IMR-90 (cell line): Measurements from ENCODE around the gene KIF16B. TPM values are rescaled to one million over a fixed set of nuclear protein-coding genes. Genes with fewer than 3 reads are reported as not detected.

Experiments used
- ATAC-seq: fragments of 200-7000 bp; cut with Tn5 transposase; 2 replicates; pipeline ENCODE4 v1.9.1; 2020; ENCODE audit warnings: low read depth, mild to moderate bottlenecking, moderate library complexity
- BruUV-seq: library from RNA; stranded (reverse); fragments of 400-500 nt; replicated peaks from 2 replicates; lab custom pipeline; 2021; lab: Mats Ljungman, UMichigan
- CTCF ChIA-PET: fragments of 300-600 bp; formaldehyde crosslinking; extraction: SDS; loops from one replicate; lab custom pipeline; 2021; ENCODE audit warnings: antibody characterized with exemption; lab: Yijun Ruan, JAX
- POLR2A ChIA-PET: fragments of 300-600 bp; sonication (Branson Sonifier 250); formaldehyde crosslinking; loops from one replicate; lab custom pipeline; 2022; ENCODE audit warnings: antibody characterized with exemption; ENCODE audit not compliant: unreplicated experiment; lab: Charles Lee
- DNase-seq: peaks from one replicate; pipeline ENCODE4 v3.0.0; 2013
- H2AFZ ChIP-seq: replicated peaks from 2 replicates; pipeline ENCODE3; 2013; ENCODE audit warnings: low read length, mild to moderate bottlenecking; ENCODE audit not compliant: poor library complexity
- H2AK5ac ChIP-seq: 2 replicates; pipeline ENCODE4 v1.6.1; 2013; ENCODE audit warnings: low read depth, low read length, inconsistent platforms
- H2AK9ac ChIP-seq: replicated peaks from 2 replicates; pipeline ENCODE3; 2013; ENCODE audit warnings: mild to moderate bottlenecking, low read depth, low read length, moderate library complexity; ENCODE audit not compliant: poor library complexity
- H2BK120ac ChIP-seq: 2 replicates; pipeline ENCODE4 v1.6.1; 2013; ENCODE audit warnings: low read depth, low read length, inconsistent platforms
- H2BK15ac ChIP-seq: 3 replicates; pipeline ENCODE4 v1.6.1; 2013; ENCODE audit warnings: low read depth, low read length, inconsistent platforms
- H2BK20ac ChIP-seq: 2 replicates; pipeline ENCODE4 v1.6.1; 2013; ENCODE audit warnings: low read depth, mild to moderate bottlenecking, inconsistent platforms, low read length, moderate library complexity
- H2BK5ac ChIP-seq: 2 replicates; pipeline ENCODE4 v1.6.1; 2013; ENCODE audit warnings: mild to moderate bottlenecking, low read depth, low read length, inconsistent platforms; ENCODE audit not compliant: poor library complexity, severe bottlenecking
- H3K14ac ChIP-seq: replicated peaks from 2 replicates; pipeline ENCODE4 v1.6.1; 2013; ENCODE audit warnings: low read depth, low read length, inconsistent platforms
- H3K18ac ChIP-seq: 2 replicates; pipeline ENCODE4 v1.6.1; 2013; ENCODE audit warnings: low read depth, low read length, control low read depth
- H3K23ac ChIP-seq: 2 replicates; pipeline ENCODE4 v1.6.1; 2013; ENCODE audit warnings: low read depth, low read length, inconsistent platforms
- H3K27ac ChIP-seq: 2 replicates; pipeline ENCODE4 v1.5.1; 2013; ENCODE audit warnings: mild to moderate bottlenecking, control low read depth, low read length; ENCODE audit not compliant: insufficient read depth
- H3K27me3 ChIP-seq: 2 replicates; pipeline ENCODE4 v1.6.1; 2013; ENCODE audit warnings: low read length; ENCODE audit not compliant: control insufficient read depth, insufficient read depth
- H3K36me3 ChIP-seq: 2 replicates; pipeline ENCODE4 v1.6.1; 2013; ENCODE audit warnings: low read length, mixed read lengths; ENCODE audit not compliant: control insufficient read depth, insufficient read depth
- H3K4ac ChIP-seq: 2 replicates; pipeline ENCODE4 v1.6.1; 2013; ENCODE audit warnings: low read depth, low read length, inconsistent platforms
- H3K4me1 ChIP-seq: 2 replicates; pipeline ENCODE4 v1.6.1; 2013; ENCODE audit warnings: low read length, mixed read lengths; ENCODE audit not compliant: control insufficient read depth, insufficient read depth
- H3K4me2 ChIP-seq: 2 replicates; pipeline ENCODE4 v1.6.1; 2013; ENCODE audit warnings: low read depth, mild to moderate bottlenecking, control low read depth, low read length, moderate library complexity
- H3K4me3 ChIP-seq: 2 replicates; pipeline ENCODE4 v1.5.1; 2013; ENCODE audit warnings: low read depth, mild to moderate bottlenecking, control low read depth, low read length, moderate library complexity; ENCODE audit not compliant: insufficient read depth
- H3K56ac ChIP-seq: 2 replicates; pipeline ENCODE4 v1.6.1; 2013; ENCODE audit warnings: low read length, inconsistent platforms; ENCODE audit not compliant: insufficient read depth; ENCODE audit errors: extremely low read depth
- H3K79me1 ChIP-seq, 2 experiments: 2 replicates each; pipeline ENCODE4 v1.6.1; 2013; ENCODE audit warnings: low read length in 2 of 2, inconsistent platforms in 1 of 2, low read depth in 1 of 2
- H3K9ac ChIP-seq: 2 replicates; pipeline ENCODE4 v1.6.1; 2013; ENCODE audit warnings: low read depth, low read length, control low read depth
- H3K9me1 ChIP-seq: 2 replicates; pipeline ENCODE4 v1.6.1; 2013; ENCODE audit warnings: low read length, inconsistent platforms; ENCODE audit not compliant: insufficient read depth
- H3K9me3 ChIP-seq: 2 replicates; pipeline ENCODE4 v1.6.1; 2013; ENCODE audit warnings: low read length; ENCODE audit not compliant: control insufficient read depth, insufficient read depth
- H4K20me1 ChIP-seq: 2 replicates; pipeline ENCODE4 v1.6.1; 2013; ENCODE audit warnings: low read length, inconsistent platforms; ENCODE audit not compliant: insufficient read depth
- H4K5ac ChIP-seq: 2 replicates; pipeline ENCODE4 v1.6.1; 2013; ENCODE audit warnings: mild to moderate bottlenecking, low read depth, low read length, control low read depth
- H4K8ac ChIP-seq, 2 experiments: 2 replicates each; pipeline ENCODE4 v1.6.1; 2013; ENCODE audit warnings: low read depth in 2 of 2, low read length in 2 of 2, control low read depth in 1 of 2, inconsistent platforms in 1 of 2
- H4K91ac ChIP-seq: 2 replicates; pipeline ENCODE4 v1.6.1; 2013; ENCODE audit warnings: low read depth, low read length, inconsistent platforms; ENCODE audit not compliant: insufficient read depth
- BHLHE40 ChIP-seq: fragments of 150-350 bp; IDR thresholded peaks from 2 replicates; pipeline ENCODE4 v1.6.1; 2016; ENCODE audit warnings: mild to moderate bottlenecking, low read depth, low read length
- CEBPB ChIP-seq: IDR thresholded peaks from 2 replicates; pipeline ENCODE4 v1.6.1; 2012; ENCODE audit warnings: low read depth, low read length, improper control_type of control experiment
- CHD1 ChIP-seq: IDR thresholded peaks from 2 replicates; pipeline ENCODE4 v1.6.1; 2012; ENCODE audit warnings: low read depth, low read length, improper control_type of control experiment
- MXI1 ChIP-seq: IDR thresholded peaks from 2 replicates; pipeline ENCODE4 v1.6.1; 2012; ENCODE audit warnings: low read depth, mild to moderate bottlenecking, low read length, moderate library complexity, borderline replicate concordance
- POLR2A ChIP-seq: IDR thresholded peaks from 2 replicates; pipeline ENCODE4 v1.6.1; 2012; ENCODE audit warnings: mild to moderate bottlenecking, low read depth, low read length
- RCOR1 ChIP-seq: IDR thresholded peaks from 2 replicates; pipeline ENCODE4 v1.6.1; 2012; ENCODE audit warnings: mild to moderate bottlenecking, low read length, improper control_type of control experiment; ENCODE audit not compliant: insufficient replicate concordance
- SMC3 ChIP-seq: fragments of 150-350 bp; IDR thresholded peaks from 2 replicates; pipeline ENCODE4 v1.6.1; 2016; ENCODE audit warnings: low read depth, mild to moderate bottlenecking, antibody characterized with exemption, low read length, moderate library complexity
- WGBS, 2 experiments: methylation state at CpG; one replicate each; pipeline versions ENCODE4 v1.1.5 to v1.1.7; 2013; ENCODE audit warnings: missing lambda C conversion rate in 2 of 2; ENCODE audit not compliant: insufficient read length in 1 of 2; ENCODE audit errors: extremely low coverage in 2 of 2; 5-methylcytosine and 5-hydroxymethylcytosine counted together
- dilution Hi-C: fragments of 300-500 bp; cut with HindIII; formaldehyde crosslinking; loops from one replicate; pipeline ENCODE4 v1.14.3; 2018; ENCODE audit warnings: low sequenced_read_pairs; ENCODE audit not compliant: unreplicated experiment
- in situ Hi-C: fragments of 300-500 bp; cut with MboI; formaldehyde crosslinking; loops from 3 replicates; pipeline ENCODE4 v1.14.3; 2019; ENCODE audit warnings: low sequenced_read_pairs, inconsistent platforms, mixed read lengths
- intact Hi-C: fragments of 100-400 bp; cut with micrococcal nuclease; formaldehyde crosslinking; loops from 2 replicates; pipeline ENCODE4 v1.10.0; 2022
- polyA plus RNA-seq, 3 experiments: library from polyadenylated mRNA; depleted of rRNA; stranded (reverse); fragments of >200 nt; gene quantifications; 2 replicates each; pipeline ENCODE4 v1.2.3, GENCODE V29; 2012; ENCODE audit warnings: low replicate concordance in 1 of 3
- total RNA-seq: library from RNA; depleted of rRNA; stranded (reverse); fragments of >200 nt; gene quantifications from 2 replicates; pipeline ENCODE4 v1.2.3, GENCODE V29; 2012
- TF ChIP-seq, protein P1 (sequence below): fragments of 150-350 bp; IDR thresholded peaks from 2 replicates; pipeline ENCODE4 v1.6.1; 2017; ENCODE audit warnings: mild to moderate bottlenecking, antibody characterized with exemption, low read length, low read depth
- TF ChIP-seq, protein P2 (sequence below): conservative IDR thresholded peaks from 2 replicates; pipeline ENCODE4 v1.5.1; 2012; ENCODE audit warnings: mild to moderate bottlenecking, low read depth, low read length, improper control_type of control experiment

The KIF16B gene
- total and polyA plus RNA-seq, 2 of the 4 experiments (the other 2 are of a cell fraction), result 4.7 to 10.0 TPM

DNA sequence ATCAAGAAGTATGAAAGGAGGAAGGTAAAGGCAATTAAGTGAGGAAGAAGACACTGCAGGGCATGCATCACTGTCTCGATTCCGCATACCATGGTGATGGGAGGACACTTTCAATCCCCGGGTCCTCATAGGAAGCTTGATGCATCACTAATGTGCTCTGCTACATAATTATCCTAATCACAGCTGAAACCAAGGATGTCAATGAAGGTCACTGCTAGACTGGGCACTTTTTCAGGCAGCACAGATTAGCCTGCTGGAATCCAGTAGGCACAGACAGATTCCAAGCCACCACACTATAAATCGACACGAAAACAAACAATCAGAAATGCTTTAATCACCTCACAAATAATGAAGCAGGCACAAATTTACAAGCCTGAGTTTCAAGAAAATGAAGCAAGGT is 206.7 kb downstream of the KIF16B start:
- Histone ChIP-seq H2BK15ac (no peak overlapping the region), H3K9ac (no peak overlapping the region), H2BK120ac (no peak overlapping the region), H3K36me3 (0 out of 2 replicates have a peak, but pooled peaks cover 2% of the 10 kb centered on the region), H4K5ac (no peak overlapping the region), H3K4me3 (no peak overlapping the region), H3K4me2 (no peak overlapping the region), H2BK5ac (no peak overlapping the region), H2AK9ac (no peak overlapping the region), H4K91ac (no peak overlapping the region), H3K4me1 (peaks cover 4% of the 10 kb centered on the region), H3K9me3 (no peaks in the 10 kb centered on the region), H3K14ac (no peak overlapping the region), H3K23ac (no peak overlapping the region), H3K4ac (no peak overlapping the region), H3K27ac (no peak overlapping the region), H4K20me1 (no peaks in the 10 kb centered on the region), H2AK5ac (no peak overlapping the region), H3K27me3 (no peaks in the 10 kb centered on the region), H3K79me1 (no peaks in the 10 kb centered on the region), H4K8ac (no peak overlapping the region), H2AFZ (no peak overlapping the region), H2BK20ac (no peak overlapping the region), H3K9me1 (0 out of 2 replicates have a peak, but pooled peaks cover 3% of the 10 kb centered on the region), H3K56ac (no peak overlapping the region), H3K18ac (no peak overlapping the region)
- ChIA-PET POLR2A (no interaction called here), CTCF (interaction anchor here (2.1 kb wide), 1 partner anchor 10 kb away, joined by 5 read pairs; no protein-coding TSS in a partner anchor)
- intact Hi-C loops (no loop called here), dilution Hi-C loops (no loop called here), in situ Hi-C loops (no loop called here)
- WGBS, 2 experiments, result no CpG with 5 or more reads among the region's 5 CpGs
- no peak for DNase-seq
- BruUV-seq, result no TSS peak
- ATAC-seq, result no peak
- TF ChIP-seq BHLHE40, result no peak
- TF ChIP-seq, protein P1, sequence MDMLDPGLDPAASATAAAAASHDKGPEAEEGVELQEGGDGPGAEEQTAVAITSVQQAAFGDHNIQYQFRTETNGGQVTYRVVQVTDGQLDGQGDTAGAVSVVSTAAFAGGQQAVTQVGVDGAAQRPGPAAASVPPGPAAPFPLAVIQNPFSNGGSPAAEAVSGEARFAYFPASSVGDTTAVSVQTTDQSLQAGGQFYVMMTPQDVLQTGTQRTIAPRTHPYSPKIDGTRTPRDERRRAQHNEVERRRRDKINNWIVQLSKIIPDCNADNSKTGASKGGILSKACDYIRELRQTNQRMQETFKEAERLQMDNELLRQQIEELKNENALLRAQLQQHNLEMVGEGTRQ, result no peak
- TF ChIP-seq POLR2A, result no peak
- TF ChIP-seq SMC3, result no peak
- TF ChIP-seq CHD1, result no peak
- TF ChIP-seq, protein P2, sequence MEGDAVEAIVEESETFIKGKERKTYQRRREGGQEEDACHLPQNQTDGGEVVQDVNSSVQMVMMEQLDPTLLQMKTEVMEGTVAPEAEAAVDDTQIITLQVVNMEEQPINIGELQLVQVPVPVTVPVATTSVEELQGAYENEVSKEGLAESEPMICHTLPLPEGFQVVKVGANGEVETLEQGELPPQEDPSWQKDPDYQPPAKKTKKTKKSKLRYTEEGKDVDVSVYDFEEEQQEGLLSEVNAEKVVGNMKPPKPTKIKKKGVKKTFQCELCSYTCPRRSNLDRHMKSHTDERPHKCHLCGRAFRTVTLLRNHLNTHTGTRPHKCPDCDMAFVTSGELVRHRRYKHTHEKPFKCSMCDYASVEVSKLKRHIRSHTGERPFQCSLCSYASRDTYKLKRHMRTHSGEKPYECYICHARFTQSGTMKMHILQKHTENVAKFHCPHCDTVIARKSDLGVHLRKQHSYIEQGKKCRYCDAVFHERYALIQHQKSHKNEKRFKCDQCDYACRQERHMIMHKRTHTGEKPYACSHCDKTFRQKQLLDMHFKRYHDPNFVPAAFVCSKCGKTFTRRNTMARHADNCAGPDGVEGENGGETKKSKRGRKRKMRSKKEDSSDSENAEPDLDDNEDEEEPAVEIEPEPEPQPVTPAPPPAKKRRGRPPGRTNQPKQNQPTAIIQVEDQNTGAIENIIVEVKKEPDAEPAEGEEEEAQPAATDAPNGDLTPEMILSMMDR, result no peak
- no peak for TF ChIP-seq CEBPB
- no peak for TF ChIP-seq MXI1
- no peak for TF ChIP-seq RCOR1
